Hematopoietic multipotent progenitor cell treated with erythropoietin and hydrocortisone succinate and interleukin-3 and kit ligand, for 4 days (in vitro differentiated cells): ENCODE results near the gene NMUR1.

Source experiments
- DNase-seq: peaks from one replicate; pipeline ENCODE4 v3.0.0-alpha.2; 2015

NMUR1 gene

DNA sequence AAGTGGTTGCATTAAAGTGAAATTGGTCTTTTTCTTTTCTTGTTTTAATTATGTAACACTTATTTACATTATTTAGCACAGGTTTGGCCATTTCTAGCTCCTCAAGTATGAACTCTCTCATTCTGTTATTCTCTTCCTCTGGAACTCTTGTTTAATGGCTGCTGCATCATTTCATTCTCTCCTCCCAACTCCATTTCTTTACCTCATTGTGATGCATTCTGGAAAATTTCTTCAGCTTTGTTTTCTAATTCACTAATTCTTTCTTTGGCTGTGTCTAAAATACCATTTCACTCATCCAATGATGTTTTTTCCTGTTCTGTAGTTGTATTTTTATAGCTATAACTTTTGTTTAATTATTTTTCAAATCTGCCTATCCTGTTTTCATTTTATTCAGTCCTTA, 22.5 kb upstream of the NMUR1 start:
- DNase-seq = no peak

GRCh38 chr2:231549446-231550239, 19.4 kb upstream of the NMUR1 start:
- no peak for DNase-seq

DNA sequence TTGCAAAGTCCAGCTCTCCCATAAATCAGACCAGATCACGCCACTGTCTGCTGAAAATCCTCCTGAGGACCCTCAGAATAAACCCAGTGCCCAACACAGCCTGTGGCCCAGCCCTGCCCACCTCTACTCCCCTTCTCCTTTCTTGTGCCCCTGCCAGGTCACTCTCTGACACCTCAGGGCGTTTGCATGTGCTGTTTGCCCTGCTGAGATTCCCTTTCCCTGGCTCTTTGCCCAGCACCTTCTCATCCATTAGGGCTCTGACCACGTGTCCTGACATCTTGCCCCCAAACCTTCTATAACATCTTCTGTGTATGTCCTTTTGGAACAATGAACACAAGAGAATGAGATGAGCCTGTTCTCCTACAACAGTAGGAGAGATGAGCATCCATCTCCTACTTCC, 18.5 kb upstream of the NMUR1 start:
- no peak for DNase-seq

DNA sequence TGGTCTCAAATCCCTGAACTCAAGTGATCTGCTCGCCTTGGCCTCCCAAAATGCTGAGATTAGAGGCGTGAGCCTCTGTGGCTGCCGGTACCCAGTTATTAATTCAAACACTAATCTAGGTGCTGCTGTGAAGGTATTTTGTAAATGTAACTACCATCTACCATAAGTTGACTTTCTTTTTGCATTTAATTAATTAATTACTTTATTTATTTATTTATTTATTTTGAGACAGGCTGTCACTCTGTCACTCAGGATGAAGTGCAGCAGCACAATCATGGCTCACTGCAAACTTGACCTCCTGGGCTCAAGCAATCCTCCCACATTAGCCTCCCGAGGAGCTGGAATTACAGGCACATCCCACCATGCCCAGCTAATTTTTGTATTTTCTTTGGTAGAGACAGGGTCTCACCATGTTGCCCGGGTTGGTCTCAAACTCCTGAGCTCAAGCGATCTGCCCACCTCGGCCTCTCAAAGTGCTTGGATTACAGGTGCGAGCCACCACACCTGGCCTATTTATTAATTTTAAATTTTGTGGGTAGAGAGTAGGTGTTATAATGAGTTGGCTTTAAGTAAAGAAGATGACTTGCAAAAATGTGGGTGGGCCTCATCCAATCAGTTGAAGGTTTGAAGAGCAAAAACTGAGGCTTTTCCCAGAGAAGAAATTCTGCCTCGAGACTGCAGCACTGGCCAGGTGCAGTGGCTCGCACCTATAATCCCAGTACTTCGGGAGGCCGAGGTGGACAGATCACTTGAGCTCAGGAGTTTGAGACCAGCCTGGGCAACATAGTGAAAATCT, 17.3 kb upstream of the NMUR1 start:
- DNase-seq = no peak

- DNase-seq = no peak
Observed at GRCh38 chr2:231546014-231546715, 15.9 kb upstream of the NMUR1 start.

- DNase-seq = peak; percentile 96
Observed at GRCh38 chr2:231545105-231545902, 15.1 kb upstream of the NMUR1 start.

GRCh38 chr2:231542136-231542535, 11.9 kb upstream of the NMUR1 start:
- no peak for DNase-seq

GRCh38 chr2:231541645-231542044, 11.4 kb upstream of the NMUR1 start:
- DNase-seq = peak; percentile 59

DNA sequence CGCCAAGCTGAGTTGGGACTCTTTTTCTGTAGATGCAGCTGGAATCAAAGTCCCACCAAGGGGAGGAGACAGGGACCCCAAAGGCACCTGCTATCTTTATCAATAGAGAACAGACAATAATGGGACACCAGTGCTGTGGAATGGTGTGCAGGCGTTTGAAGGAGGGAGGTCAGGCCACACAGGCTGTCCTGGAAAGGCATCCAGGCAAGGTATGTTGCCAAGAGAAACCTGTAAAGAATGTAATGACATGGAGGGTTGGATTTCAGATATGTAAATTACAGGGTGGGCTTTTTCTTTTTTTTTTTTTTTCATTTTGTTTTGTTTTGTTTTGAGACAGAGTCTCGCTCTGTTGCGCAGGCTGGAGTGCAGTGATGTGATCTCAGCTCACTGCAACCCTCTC, 9.7 kb upstream of the NMUR1 start:
- DNase-seq = no peak

- DNase-seq = no peak
Observed at GRCh38 chr2:231535961-231536360, 5.7 kb upstream of the NMUR1 start.

DNA sequence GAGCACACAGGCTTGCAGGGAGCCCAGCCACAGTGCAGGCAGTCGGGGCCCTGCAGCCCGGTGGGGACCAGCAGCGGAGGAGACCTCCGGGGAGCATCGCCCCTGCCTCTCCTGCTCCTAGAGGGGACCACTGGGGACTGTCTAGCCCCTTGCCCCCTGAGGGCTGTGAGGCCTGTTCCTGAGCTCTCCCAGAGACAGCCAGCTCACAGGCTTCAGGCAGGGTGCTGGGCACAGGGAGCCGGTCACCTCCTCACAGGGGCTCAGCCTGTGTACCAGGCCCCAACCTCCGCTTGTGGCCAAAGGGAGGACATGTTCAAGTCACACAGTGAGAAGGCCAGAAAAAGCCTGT, 3.5 kb upstream of the NMUR1 start:
- no peak for DNase-seq

- no peak for DNase-seq
Observed at GRCh38 chr2:231533086-231533776, 3.0 kb upstream of the NMUR1 start.

GRCh38 chr2:231532756-231533035, 2.5 kb upstream of the NMUR1 start:
- DNase-seq = no peak

DNA sequence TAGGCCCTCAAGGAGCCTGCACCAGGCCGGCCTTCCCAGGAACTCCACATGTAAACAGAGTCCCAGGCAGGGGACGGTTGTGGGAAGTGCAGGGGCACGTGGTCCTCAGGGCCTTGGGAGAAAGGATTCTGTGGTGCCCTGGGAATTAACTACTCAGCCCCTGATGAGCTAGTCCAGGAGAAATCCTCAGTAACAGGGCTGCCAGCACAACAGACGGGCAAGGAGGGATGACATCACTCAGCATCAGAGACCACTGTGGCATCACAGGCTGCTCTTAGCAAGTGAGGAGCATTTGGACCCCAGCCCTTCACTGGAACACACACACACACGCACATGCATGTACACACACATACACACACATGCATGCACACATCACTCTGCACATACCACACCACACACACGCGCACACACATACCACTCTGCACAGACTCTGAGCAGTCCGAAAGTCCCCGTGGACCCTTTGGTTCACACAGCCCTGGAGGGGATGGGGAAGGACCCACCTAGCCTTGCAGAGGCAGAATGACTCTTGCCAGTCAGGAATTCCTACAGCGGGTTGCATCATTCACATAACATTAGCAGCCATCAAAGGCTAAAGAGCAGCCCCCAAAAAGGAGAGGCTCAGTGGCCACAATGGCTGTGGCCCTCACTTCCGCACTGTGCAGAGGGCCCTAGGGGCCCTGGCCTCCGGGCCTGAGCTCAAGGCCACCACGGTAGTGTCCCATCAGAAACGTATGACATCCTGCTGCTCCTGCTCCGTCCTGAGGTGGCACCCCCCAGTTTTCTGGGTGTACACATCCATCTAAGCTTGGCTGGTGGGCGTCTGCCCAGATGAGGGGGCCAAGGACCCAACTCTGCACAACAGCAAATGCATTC, 1.9 kb upstream of the NMUR1 start:
- no peak for DNase-seq

GRCh38 chr2:231531466-231531865, 1.2 kb upstream of the NMUR1 start:
- no peak for DNase-seq

GRCh38 chr2:231528636-231529030, 1.6 kb downstream of the NMUR1 start:
- no peak for DNase-seq

GRCh38 chr2:231527955-231528635, 2.1 kb downstream of the NMUR1 start:
- DNase-seq = no peak

- DNase-seq = no peak
Observed at GRCh38 chr2:231527091-231527395, 3.2 kb downstream of the NMUR1 start.

GRCh38 chr2:231526341-231527090, 3.7 kb downstream of the NMUR1 start:
- DNase-seq = no peak
